HG03354 (cell line): ENCODE measurements around the gene TRPC4.

Source experiments
- ATAC-seq: cut with Tn5 transposase; IDR thresholded peaks from one replicate; pipeline ENCODE4 v1.9.1; 2021; ENCODE audit warnings: mild to moderate bottlenecking; ENCODE audit not compliant: unreplicated experiment, poor library complexity, severe bottlenecking

The TRPC4 gene

DNA sequence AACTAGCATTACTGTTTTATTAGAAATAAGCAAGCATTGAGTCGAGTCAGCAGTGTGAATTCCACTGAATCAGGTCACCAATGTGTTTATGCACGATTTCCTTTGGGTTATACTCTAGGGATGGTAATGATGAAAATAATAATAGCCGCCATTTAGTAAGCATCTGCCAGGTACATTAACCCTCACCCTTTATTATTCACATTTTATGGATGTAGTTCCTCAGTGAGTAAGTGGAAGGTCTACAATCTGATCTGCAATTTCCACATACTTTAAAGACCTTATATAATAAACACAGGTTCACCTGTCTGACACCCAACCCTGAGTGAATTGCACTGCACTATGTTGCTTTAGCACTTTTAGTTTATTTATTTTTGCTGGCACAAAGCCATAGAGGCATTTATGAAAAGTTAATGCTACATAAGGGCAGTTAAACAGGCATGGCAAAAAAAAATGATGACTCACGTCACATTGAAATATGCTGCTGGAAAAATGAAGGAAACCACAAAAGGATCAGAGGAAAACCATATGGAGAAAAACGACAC, 122.4 kb downstream of the TRPC4 start:
- no peak for ATAC-seq

DNA sequence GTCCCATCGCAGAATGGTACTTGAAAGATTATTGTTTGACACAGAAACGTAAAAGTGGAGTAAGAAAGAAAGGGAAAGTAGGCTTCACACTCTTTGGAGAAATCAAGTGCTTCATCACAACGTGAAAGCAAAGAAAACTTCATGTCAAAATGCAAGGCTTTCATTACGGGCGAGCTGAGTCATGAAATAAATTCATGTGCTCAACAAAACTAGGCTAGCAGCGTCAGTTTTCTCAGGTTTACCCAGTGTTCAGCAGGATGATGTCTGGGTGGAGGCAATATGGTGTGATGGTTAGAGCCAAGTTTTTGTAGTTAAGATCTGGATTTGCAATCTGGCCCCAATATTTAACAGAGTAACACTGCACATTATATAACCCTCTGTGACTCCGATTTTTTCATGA, 128.0 kb downstream of the TRPC4 start:
- no peak for ATAC-seq

DNA sequence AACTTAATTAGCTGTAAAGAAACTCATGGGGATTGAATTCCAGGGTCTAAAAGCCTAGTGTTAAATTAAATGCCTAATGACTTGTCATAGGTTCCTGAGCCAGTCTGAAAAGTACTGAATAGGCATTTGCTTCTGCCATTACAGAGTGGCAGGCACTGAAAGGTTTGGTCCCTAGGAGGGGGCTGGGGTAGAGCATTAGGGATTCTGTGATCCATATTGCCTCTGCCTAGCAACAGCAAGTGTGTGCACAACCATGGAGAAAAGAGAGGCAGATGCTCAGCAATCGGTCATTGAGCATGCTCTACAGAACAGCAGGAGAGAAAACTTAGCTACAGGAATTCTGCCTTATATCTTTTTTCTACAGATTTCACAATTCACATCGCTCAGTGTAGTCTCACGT, 133.5 kb downstream of the TRPC4 start:
- ATAC-seq: no peak

DNA sequence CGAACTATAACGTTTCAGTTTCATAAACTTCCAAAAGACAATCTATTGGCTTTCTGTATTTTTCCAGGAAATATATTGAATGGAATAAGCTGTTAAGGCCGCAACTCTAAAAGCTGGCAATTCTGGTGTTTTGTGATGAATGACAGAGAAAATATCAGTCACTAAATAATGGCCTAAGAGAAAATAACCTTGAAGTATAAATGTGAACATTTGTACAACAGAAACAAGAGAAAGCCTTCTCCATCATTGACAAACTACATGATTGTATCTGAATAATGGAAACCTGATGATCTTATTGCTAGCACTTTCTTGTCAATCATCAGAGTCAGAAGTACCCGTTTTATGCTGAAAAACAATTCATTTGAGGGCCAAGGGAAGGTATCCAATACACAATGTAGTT, 134.3 kb downstream of the TRPC4 start:
- ATAC-seq: no peak

DNA sequence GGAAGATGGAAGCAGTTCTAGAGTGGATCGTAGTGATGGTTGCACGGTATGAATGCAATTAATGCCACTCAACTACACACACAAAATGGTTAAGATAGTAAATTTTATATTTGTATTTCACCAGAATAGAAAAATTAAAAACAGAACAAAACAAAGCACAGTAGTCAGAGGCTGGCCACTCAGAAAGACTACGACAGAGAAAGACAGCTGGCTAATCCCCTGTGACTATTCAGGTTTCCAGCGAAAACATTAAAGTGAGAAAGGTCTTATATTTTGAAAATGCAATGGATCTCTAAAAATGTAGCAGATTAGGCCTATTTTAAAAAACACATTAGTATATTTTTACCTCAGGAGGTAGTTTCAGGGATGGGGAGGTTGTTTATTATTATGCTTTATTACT, 139.7 kb downstream of the TRPC4 start:
- ATAC-seq: no peak

DNA sequence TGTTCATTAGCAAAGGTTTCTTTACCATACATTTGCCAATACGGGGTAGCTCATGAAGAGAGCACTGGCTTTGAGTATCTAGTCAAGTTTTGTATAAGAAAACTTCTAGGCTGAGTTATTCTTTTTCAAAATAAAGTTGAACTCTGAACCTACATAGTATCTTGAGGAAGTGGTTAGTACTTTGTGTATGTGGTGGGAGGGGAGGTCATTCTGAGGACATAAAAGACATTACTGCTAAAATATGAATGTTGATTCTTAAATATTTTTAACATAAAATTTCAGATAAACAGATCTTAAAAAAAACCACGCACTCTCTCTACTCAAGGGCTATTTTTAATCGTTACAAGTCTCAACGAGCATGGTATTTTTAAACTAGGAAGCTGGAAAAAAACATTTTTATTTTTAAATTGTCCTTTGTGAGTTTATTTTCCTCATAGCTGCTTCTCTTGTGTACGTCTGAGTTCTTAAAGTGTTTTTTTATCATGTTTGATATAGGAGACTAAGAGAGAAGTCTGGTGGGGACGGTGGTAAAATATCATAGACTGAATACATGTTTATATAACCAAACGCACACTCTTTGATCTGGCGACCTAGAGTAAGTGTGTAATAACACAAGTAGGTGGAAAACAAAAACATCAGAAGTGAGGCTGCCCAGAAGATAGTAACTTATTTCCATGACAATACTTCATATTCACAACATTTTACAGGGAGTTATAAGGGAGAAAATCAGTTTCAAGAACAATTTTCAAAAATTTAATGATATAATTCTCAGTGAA, 153.0 kb downstream of the TRPC4 start:
- no peak for ATAC-seq

DNA sequence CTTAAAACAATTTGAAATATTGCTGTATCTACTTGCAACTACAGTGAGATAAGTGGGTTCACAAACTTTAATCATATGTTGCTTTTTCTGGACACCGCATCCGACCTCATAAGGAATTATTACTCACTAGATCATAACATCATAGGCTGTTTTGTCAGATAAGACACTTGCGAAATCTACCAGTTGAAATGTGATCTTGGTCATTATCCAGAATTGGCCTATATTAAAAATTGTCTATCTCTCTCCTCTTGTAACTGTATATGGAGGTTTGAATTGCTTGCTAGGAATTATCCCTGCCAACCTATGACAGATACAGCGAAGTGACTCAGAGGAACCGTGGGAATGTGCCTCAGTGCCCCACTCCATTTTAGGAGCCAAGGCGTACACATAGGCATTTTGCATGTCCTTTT, 154.0 kb downstream of the TRPC4 start:
- ATAC-seq: no peak

DNA sequence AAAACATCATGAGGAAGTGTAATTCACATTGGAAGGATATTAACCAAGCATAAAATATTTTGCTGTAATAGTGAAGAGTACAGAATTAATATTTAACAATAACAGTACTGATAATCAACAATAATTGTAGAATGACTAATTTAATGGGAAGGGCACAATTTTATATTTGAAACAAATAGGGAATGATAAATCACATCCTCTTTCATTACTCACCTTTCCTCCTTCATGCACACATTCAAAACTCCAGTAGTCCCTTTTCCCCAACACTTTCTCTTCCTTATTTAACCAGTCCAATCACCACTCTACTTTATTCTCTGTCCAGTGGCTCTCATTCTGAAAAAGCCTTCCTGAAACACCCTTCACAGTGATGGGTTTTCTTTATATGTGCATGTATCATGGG, 160.3 kb downstream of the TRPC4 start:
- no peak for ATAC-seq

DNA sequence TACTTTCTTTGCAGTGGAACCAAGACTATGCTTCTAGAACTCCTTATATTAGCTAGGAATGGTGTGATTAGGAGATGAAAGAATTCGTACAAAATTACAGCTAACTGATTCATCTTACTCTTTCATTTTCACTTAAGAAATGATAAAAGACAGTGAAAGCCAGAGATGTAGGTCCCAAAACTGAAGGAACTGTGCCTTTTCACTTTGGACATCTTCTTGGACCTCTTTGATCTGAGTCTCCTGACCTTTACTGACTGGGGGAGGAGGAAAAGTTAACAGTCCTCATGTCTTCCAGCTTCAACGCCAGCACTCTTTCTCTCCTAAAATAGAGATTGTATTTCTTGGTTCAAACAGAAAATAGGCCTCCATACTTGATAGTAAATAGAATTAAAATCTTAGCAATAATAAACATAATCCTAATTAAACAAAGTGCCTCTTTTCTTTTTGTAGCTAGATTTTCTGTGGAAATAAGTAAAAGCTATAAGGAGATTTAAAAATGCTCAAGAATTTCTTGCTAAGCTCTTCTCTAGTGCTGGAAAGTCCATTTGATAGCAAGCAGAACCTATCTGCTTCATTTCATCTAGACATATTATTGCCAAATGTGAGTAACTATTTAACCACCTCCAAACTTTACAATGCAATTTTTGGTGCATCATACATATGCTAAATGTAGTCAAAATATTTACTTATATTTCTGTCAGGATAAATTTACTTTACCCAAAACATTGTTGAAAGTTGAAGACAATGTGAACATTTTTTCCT, 161.7 kb downstream of the TRPC4 start:
- ATAC-seq: no peak

DNA sequence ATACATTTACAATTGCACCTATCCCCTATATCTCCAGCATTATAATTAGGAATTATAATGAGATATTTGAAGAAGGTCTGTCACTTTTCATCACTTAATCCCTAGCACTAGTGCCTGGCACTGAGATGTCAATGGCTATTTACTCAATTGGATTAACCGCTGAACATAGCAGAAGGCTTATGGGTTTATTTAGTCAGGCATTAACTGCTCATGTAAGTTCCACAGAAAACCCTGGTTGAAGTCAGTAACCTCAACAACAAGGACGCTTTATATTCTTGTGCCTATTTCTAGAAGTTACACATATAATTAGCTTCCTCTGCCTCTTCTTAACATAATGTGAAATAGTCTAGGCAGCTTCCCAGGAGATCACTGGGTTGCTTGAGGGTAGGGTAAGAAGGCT, 163.5 kb downstream of the TRPC4 start:
- no peak for ATAC-seq

DNA sequence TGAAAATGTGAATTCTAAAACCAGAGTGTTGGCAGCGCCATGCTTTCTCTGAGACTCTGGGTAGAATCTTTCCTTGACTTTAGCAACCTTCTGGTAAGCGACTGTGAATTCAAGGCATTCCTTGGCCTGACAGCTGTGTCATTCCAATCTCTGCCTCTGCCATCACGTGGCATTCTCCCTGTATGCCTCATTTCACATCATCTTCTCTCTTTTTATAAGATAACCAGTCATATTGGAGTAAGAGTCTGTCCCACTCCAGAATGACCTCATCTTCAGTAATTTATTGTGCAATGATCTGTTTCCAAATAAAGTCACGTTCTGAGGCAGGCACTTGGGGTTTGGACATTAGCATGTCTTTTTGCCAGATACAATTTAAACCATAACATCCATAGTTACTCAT, 167.6 kb downstream of the TRPC4 start:
- no peak for ATAC-seq

DNA sequence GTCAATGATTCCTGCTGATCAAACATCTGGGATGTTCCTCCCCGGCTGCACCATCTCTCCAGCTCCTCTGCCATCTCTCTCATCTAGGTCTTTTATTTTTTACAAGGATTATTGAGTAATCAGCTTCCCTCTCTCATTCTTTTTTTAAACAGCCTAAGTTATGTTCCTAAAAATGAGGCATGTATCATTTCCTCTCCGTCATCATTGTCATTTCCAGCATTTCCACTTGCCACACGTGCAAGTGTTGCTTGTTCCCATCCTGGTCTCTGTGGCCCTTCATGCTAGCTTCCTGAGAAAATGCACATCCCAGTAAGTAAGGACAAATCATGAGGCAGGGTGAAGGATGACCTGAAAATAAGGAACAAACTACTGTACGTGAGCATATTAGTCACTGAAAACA, 168.3 kb downstream of the TRPC4 start:
- ATAC-seq: no peak

DNA sequence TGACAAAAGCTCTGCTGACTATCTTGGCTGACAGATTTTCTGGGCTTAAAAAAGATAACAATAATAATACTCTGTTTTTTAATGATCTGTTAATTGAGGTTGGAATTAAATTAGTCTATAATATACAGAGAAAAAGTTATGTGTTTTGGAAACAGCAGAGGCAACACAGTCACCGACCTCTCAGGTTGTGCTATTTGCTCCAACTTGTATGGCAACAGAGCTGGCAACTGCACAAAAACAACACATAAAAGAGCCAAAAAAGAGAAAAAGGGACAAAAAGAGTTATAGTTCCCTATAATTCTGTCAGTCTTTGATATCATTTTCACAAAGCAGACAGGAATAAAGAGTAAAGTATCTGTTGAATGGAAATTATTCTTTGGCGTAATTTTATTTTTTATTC, 168.7 kb downstream of the TRPC4 start:
- no peak for ATAC-seq

DNA sequence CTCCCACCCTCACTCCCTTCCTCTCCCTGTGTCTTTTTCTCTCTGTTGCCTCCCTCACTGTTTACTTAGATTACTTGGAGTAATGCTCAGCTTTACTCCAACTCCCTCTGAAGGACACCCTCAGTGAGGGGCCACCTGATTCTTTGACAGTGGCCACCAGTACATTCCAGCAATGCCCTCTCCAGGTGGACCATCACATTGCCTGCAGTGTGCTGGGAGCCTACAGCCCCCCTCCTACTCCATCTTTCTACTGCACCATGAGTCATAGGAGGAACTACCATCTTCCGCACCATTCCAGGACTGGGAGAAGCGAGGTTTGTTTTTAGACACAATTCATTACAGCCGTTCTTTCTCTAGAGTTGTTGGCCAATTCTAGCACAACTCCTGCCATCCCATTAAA, 174.4 kb downstream of the TRPC4 start:
- ATAC-seq: no peak

DNA sequence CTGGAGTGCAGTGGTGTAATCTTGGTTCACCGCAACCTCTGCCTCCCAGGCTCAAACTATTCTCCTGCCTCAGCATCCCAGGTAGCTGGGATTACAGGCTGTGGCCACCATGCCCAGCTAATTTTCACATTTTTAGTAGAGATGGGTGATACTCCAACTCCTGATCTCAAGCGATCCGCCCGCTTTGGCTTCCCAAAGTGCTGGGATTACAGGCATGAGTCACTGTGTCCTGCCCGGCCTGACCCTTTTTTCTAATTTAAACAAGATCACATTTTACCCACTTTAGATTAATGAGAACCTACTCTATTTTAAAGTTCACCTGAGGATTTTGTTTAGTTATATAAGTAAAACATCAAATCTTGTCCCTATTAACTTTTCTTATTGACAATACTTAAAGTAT, 179.2 kb downstream of the TRPC4 start:
- no peak for ATAC-seq

DNA sequence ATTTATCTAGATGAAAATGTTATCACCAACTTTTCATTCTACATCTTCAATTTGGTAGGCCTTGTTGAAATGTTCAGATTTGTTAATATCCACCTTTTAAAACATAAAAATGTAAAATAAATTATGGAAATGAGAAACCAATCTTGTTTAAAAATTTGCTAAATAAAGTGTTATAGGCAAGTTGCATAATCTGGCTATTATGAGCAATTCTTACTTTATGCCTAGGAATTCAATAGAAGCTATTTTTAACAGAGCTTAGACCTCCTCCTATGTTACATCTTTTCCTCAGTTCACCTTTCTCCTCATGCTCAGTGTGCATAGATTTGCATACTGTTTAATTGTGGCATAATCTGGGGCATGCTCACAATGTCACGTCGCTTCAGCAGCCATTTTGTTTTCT, 183.1 kb downstream of the TRPC4 start:
- ATAC-seq: no peak

DNA sequence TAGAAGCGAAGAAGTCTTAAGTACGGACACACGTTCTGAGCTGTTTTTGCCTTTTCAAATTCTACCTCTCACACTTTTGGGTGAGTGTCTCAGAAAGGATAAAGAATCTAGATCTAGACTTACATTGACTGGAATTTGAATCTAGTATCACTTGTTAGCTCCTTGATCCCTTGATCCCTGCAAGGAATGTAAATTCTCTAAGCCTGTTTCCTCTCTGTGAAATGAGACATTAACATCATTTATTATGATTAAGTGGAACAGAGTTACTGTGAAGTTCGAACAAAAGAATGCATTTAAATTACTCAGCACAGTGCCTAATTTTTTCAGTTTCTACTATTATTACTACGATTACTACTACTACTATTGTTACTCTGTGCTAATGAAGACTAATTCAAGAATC, 184.4 kb downstream of the TRPC4 start:
- no peak for ATAC-seq

DNA sequence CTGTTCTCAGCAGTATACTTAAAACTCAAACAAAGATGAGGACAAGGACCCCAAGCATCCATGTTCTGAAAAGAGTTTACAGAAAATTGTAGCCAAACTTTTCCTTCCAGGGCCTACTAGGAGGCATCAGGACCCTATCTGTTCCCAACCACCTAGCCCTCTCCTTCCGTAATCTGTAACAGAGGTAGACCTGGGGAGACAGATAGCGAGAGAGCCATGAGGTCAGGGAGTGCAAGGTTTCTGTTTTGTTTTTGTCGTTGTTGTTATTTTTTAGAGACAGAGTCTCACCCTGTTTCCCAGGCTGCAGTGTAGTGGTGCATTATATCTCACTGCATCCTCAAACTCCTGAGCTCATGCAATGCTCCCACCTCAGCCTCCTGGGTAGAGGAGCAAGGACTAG, 187.1 kb downstream of the TRPC4 start:
- no peak for ATAC-seq

DNA sequence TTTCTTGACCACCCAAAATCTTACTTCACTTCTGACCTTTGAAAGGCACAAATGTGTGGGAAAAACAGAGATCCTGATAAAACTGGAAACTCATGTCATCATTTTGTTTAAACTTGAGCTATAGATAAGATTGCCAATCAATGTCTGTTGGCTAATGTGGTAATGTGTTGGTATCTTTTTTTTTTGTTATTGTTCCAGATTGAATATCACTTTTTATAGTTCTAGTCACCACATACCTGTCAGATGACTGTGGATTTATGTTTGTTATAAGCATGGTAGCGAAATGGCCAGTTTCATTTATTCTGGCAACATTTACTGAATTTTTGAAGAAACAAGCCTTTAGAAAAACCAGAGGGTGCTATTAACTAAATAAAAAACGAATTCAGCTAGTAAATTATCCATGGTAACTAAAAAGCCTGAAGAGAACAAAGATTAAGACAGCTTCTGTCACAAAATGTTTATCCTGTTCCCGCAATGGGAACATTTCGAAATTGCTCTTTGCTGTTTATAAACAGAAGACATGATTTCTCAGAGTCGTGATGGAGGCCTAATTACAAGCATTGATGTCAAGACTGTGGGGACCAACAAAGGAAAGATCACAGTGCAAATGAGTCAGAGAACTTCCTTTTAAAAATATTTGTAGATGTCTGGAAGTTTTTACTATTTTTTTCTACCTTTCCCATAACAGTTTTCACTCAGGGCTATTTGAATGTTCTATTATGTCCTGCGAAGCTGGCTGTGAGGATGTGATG, 188.1 kb downstream of the TRPC4 start:
- no peak for ATAC-seq

DNA sequence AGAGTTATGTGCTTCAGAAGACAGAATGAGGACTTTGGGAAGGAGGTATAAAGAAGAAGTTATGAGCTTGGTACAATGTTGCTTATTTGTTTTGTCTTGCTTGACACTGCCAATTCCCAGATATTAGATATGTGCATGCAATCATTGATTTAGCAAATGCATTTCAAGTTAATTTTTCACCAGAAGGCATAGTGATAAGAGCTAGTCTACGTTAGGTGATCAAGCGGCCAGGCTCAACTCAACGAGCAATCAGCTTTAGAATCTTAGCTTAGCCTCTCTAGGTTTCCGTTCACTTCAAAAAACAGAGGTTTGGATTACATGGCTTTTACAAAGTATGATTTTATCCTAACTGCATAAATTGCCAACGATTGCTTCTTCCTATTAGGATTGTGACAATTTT, 189.4 kb downstream of the TRPC4 start:
- no peak for ATAC-seq

DNA sequence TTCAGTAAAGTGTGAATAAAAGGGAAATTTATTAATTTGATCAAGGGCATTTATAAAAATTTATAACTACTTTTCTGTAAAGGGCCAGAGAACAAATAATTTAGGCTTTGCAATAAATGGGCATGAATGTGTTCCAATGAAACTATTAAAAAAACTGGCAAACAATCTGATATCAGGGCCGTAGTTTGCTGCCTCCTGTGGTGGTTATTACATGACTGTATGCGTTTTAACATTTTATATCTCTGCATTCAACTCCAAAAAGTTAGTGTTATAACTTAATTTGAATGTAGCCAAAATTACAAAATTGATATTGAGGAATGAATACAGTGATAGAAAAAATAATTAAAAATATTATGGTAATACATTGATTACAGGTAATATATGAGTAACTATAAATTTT, 190.5 kb downstream of the TRPC4 start:
- no peak for ATAC-seq
